Measurements from ENCODE around the gene RPS24.

RPS24 gene

GRCh38 chr10:78082636-78083035 is 49.0 kb downstream of the RPS24 start:
- FAIRE-seq (no peak), DNase-seq (ENCODE audit: low spot score) (no peak)

Measured in urothelium cell line (cell line).